RCC 7860 (cell line): ENCODE results near the gene PROK2.

Experiments
- DNase-seq: peaks from one replicate; pipeline ENCODE4 v3.0.0-alpha.2; 2015; ENCODE audit warnings: low spot score
- FAIRE-seq: peaks from 2 replicates; lab custom pipeline; 2012; peaks lifted over from hg19 to GRCh38; lab: Jason Lieb, UNC

Gene PROK2

DNA sequence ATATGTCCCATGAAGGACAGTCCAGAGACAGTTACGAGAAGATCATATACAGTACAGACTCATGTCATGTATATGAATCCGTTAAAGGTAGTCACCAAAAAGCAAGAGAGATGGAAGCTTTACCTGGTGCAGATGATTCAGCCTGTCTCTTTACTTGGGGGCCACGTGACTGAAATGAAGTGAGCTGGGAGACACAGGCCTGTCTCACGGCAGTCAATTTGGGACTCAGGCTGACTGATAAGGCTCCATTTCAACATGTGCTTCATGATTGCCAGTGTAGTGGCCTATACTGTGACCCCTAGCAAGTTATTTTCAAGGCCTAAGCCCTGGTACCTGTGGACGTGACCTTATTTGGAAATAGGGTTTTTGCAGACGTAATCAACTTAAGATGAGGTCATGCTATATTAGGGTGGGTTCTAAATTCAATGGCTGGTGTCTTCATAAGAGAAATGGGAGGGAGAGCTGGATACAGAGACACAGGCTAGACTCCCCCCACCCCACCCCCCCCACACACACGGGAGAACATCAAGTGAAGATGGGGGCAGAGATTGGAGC, 3.0 kb upstream of the PROK2 start:
- FAIRE-seq, result no peak
- DNase-seq, result no peak

GRCh38 chr3:71786551-71786950, 1.6 kb upstream of the PROK2 start:
- DNase-seq (no peak), FAIRE-seq (no peak)

DNA sequence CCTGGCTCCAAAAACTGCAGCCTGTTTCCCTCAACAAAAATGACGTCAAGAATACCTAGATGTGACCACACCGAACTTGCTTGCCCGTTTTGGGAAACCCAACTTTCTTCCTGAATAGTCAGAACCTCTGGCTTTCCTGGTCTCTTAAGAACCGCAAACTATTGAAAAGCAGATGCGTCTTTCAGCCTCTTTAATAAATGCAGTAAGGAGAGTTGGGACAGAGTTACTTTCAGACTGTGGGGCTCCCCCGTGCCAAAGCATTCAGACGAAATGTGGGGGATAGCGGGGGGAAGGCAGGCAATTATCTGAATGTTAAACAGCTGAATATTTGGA, 1.2 kb upstream of the PROK2 start:
- FAIRE-seq (no peak), DNase-seq (no peak)

GRCh38 chr3:71785532-71786216, 726 bp upstream of the PROK2 start:
- DNase-seq (no peak), FAIRE-seq (no peak)

GRCh38 chr3:71784201-71784913, 591 bp downstream of the PROK2 start:
- FAIRE-seq (no peak), DNase-seq (no peak)

GRCh38 chr3:71783152-71783551, 1.8 kb downstream of the PROK2 start:
- DNase-seq (no peak), FAIRE-seq (no peak)

DNA sequence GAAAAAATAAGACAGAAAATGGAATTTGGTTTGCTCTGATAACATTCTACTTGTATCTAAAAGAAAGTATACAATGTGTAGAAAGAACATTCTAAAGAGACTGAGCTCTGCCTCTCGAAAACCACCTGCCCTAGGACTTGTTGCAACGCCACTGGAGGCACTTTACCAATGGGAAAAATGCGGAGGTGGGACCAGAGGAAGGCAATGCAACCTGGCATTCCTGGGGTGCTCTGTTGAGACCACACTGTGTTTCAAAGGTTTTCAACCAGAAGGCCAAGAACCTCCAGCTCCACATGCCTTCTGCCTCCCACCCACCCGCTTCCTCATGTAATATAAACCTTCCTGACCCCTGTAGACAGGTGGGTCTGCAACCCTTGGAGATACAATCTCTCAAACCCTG, 4.5 kb downstream of the PROK2 start:
- no peak for FAIRE-seq
- DNase-seq, result no peak

DNA sequence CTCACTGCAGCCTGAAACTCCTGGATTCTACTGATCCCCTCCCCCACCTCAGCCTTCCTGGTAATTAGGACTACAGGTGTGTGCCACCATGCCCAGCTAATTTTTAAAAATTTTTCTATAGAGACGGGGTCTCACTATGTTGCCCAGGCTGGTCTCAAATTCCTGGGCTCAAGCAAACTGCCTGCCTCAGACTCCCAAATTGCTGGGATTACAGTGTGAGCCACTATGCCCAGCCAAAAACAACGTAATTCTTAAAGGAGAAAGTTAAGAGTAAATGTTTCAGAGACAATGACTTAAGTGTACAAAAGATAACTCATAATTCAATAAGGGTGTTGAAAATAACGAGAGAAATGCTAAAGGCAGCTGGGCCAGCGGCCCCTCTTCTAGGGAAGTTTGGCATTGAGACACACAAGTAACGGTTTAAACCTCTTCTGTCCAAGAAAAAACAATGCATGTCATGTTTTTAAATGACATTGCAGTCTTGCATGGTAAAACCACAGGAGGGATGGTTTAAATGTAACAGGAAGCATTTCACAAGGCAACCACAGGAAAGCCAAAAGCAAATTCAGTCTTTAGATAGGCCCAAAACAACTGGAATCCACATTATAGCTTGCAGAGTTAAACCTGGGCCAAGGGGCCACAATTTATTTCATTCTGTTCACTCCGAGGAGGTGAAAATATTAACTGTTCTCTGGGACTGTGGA, 5.1 kb downstream of the PROK2 start:
- FAIRE-seq (no peak), DNase-seq (no peak)

DNA sequence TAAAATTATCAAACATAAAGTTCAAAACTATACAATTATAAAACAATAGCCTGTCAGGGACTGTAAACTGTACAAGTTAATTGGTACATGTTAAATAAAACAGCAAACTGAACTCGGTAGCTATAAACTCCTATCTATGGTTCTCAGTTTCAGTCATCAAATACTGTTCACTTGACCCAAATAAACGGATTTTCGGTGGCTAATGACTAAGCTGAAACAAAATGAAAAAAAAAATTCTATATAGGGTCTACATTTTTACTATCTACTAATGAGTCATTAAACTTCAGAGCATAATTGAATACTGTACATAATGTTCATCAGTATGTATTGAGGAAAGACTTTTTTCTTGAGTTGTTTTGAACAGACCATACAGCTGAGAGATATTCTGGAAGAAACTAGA, 6.6 kb downstream of the PROK2 start:
- FAIRE-seq (no peak), DNase-seq (no peak)

DNA sequence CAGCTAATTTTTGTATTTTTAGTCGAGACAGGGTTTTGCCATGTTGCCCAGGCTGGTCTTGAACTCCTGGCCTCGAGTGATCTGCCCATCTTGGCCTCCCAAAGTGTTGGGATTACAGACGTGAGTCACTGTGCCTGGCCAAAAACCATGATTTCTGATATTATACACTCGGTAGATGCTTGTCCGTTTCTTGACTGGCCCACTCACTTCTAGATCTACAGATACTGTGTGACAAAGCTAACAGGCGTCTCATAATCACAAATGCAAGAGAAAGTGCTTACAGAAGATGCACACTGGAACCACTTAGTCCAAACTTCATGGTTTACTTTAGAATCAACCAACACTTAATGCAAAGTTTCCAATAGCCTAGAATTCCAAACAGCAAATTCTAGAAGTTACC, 8.4 kb downstream of the PROK2 start:
- no peak for FAIRE-seq

DNA sequence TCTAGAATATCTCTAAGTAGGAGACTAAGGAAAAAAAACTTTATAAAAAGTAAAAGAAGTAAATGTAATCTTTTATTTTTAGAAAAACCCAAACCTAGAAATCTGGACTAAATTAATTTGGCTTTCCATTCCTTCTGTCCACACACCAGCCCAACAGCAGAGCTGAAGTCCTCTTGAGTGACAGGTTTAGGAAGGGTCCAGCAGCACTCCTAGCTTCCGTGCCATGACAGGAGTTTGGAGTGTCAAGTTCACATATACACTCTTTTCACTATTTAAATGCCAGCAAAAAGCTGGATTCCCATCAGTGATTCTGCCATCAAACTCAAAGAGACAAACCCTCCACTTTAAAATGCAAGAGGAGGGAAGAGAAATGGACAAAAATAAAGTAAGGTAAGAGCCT, 13.1 kb downstream of the PROK2 start:
- DNase-seq, result no peak
- FAIRE-seq, result no peak

More for the DNA sequence above, 8.4 kb downstream of the PROK2 start:
- DNase-seq, result no peak

GRCh38 chr3:71771126-71771525, 13.8 kb downstream of the PROK2 start:
- DNase-seq (no peak), FAIRE-seq (no peak)

DNA sequence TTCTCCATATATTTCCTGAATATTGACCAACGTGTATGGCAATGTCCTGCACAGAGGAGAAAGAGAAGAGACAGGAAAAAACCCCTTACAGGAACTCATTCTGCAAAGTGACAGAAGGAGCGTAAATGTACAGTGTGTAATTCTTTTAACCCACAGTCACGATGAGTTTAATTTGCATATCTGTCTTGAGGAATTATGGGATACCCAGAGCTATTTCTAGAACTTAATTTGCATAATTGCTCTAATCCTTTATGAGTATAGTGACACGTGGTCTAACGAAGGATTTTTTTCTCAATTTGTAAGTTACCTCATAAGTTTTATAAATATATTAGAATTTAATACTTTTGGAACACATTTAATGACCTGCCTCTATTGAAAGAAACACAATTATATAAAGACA, 21.5 kb downstream of the PROK2 start:
- DNase-seq (no peak), FAIRE-seq (no peak)

GRCh38 chr3:71760140-71760539, 24.8 kb downstream of the PROK2 start:
- FAIRE-seq (no peak), DNase-seq (no peak)

- DNase-seq (no peak), FAIRE-seq (no peak)
Observed at GRCh38 chr3:71759401-71759800, 25.5 kb downstream of the PROK2 start.

GRCh38 chr3:71758091-71758490, 26.9 kb downstream of the PROK2 start:
- no peak for DNase-seq
- FAIRE-seq, result no peak

DNA sequence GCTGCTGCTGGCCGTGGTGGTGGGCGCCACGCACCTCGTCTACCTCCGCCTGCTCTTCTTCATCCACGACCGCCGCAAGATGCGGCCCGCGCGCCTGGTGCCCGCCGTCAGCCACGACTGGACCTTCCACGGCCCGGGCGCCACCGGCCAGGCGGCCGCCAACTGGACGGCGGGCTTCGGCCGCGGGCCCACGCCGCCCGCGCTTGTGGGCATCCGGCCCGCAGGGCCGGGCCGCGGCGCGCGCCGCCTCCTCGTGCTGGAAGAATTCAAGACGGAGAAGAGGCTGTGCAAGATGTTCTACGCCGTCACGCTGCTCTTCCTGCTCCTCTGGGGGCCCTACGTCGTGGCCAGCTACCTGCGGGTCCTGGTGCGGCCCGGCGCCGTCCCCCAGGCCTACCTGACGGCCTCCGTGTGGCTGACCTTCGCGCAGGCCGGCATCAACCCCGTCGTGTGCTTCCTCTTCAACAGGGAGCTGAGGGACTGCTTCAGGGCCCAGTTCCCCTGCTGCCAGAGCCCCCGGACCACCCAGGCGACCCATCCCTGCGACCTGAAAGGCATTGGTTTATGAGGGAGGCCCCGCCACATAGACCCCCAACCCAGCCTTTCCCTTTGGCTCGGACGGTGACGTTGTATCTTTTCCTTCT, 30.2 kb downstream of the PROK2 start:
- FAIRE-seq (no peak), DNase-seq (no peak)

DNA sequence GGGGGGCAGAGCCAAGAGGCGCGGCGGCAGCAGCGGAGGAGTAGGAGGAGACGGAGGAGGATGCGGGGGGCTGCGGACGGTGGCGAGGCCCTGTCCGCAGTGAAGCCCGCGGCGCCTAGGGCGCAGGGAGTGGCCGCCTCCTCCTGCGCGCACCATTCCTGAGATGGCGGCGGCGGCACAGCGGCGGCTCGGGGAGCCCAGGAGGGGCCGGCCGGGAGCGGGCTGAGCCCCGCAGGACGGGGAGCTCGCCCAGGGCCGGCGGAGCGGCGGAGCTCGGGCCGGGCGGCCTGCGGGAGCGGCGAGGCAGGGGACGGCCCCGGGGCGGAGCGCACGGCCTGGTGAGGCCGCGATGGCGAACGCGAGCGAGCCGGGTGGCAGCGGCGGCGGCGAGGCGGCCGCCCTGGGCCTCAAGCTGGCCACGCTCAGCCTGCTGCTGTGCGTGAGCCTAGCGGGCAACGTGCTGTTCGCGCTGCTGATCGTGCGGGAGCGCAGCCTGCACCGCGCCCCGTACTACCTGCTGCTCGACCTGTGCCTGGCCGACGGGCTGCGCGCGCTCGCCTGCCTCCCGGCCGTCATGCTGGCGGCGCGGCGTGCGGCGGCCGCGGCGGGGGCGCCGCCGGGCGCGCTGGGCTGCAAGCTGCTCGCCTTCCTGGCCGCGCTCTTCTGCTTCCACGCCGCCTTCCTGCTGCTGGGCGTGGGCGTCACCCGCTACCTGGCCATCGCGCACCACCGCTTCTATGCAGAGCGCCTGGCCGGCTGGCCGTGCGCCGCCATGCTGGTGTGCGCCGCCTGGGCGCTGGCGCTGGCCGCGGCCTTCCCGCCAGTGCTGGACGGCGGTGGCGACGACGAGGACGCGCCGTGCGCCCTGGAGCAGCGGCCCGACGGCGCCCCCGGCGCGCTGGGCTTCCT, 31.0 kb downstream of the PROK2 start, which contains the start of gene GPR27:
Gene GPR27, plus strand, starts transcription at position 155 of the 909 bp plus-strand sequence. Its CDS starts 195 bp downstream, at position 350.
- DNase-seq (no peak), FAIRE-seq (no peak)

DNA sequence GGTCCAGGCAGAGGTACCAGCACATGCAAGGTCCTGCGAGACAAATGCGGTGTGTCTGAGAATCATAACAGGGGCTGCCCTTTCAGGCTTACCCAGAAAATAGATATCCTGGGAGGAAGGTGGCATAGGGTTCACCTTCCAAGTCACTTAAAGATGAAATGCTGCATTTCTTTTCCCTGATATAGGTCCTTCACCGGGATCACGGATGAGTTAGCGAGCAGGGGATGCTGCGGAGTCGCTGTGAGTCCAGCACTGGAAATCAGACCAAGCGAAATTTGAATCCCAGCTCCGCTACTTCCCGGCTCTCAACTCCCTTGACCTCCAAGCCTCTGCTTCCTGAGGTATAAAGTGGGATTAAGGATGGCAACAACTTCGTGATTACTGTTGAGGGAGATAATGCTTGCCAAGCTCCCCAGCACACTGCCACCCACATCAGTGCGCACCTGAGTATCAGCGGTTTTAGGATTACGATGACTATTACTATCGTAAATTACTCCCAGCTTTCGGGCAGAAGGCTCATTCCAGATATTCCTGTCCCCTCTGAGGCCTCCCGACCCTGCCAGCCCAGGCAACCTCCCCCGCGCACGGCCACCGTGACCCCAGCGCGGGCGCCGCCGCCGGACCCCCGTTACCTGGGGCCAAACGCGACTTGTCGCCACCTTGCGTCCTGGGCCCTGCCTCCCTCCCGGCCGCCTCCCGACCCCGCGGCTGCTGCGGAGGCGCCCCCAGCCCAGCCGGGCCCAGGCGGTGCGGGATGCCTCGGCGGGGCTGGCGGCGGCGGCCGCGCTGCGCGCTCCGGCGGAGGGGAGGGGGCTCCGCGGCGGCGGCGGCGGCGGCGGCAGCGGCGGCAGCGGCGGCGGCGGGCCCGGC, 31.9 kb downstream of the PROK2 start:
- no peak for FAIRE-seq
- no peak for DNase-seq
